Measurements from ENCODE around the gene NOP14.

NOP14 gene

DNA sequence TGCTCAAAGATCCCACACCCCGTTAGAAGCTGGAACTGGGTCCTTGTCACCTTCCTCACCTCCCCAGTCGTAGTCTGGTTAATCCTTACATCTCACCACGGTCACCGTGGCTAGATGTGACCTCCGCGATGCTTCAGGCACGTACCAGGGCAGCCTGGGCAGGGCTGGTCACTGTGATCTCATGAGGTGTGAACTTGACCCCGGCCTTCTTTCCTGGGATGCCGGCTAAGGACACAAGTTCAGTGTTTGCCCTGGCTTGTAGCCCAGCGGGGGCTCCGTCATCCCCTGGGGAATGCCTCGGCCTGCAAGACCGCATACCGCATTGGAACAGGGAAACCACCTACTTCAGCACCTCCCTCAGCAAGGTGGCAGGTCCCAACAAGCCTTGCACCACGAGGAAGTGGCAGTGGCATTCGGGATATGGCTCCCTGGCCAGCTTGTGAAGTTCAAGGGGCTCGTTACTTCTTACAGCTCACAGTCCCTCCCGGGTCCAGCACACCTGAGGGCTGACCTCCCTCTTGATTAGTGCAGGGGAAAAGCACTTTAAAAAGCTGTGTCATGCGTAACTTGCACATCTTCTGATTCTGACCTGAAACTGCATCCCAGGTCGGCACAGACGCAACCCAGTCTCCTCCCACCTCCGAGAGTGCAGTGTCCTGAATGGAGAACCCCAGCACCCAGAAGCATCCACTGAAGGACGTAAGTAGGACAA is 25.9 kb downstream of the NOP14 start:
- Histone ChIP-seq H3K27ac (ENCODE audit: low read depth, low read length) (no peak overlapping the region), H3K4me3 (ENCODE audit: low read length) (no peak overlapping the region), H3K4me1 (ENCODE audit: control insufficient read depth, insufficient read depth, low read length) (peaks cover 5% of the 10 kb centered on the region), H3K9ac (ENCODE audit: low read length) (no peak overlapping the region), H3K36me3 (ENCODE audit: control insufficient read depth, insufficient read depth, low read length) (peaks cover 26% of the 10 kb centered on the region), H3K27me3 (ENCODE audit: control insufficient read depth, insufficient read depth, low read length) (no peaks in the 10 kb centered on the region)

DNA sequence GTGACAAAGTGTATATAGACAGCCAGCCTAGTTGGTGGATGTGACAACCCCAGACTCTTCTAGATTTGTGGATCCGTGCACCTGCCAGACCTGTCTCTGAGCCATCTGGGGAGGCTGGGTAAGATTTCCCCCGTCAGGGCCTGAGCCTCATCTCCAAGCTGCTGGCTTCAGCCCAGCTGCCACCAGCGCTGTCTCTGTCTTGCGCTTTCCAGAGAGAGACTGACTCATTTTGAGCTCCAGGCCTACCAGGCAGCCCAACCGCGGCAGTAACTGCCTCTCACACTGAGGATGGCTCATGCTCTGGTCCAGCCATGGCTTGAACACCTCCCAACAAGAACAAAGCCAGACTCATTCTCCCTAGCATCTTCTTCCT is 26.4 kb downstream of the NOP14 start:
- Histone ChIP-seq H3K36me3 (ENCODE audit: control insufficient read depth, insufficient read depth, low read length) (peaks cover 26% of the 10 kb centered on the region), H3K4me3 (ENCODE audit: low read length) (no peak overlapping the region), H3K4me1 (ENCODE audit: control insufficient read depth, insufficient read depth, low read length) (peaks cover 5% of the 10 kb centered on the region), H3K9ac (ENCODE audit: low read length) (no peak overlapping the region), H3K27me3 (ENCODE audit: control insufficient read depth, insufficient read depth, low read length) (no peaks in the 10 kb centered on the region), H3K27ac (ENCODE audit: low read depth, low read length) (no peak overlapping the region)

DNA sequence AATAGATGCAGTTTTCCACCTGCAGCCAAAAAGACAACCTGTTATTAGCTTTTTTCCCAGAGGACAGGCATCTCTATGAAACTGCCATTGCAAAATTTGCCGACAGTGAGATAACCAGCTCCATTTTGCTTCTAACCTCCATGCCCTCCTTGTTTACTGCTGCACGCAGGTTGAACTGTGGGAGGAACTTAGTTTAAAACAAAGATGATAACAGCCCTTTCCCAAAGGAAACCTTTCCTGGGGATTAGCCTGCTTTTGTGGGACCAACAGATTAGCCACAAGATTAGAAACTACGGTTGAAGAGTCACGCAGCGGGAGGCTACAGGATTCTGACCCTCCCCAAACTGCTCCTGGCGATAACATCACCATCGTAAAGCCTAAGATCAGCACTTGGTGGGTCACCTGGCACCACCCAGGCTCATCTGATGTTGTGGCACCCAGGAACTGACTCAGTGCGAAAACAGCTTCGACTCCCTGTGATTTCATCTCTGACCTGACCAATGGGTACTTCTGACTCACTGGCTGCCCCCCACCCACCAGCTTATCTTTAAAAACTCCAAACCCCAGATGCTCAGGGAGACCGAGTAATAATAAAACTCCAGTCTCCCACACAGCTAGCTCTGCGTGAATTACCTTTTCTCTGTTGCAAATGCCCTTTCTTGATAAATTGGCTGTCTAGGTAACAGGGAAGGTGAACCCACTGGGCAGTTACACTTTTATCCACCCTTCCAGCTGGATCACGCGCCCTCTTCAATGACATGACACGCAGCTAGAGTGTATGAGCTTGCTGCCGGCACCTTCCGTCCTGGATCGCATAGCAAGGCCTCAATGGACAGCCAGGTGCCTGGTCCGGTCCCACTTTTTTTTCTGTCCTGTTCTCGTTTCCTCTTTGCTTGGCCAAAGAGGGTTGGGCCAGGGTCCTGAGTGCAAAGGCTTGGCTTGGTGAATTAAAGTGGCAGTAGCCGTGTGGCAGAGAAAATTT is 27.2 kb downstream of the NOP14 start:
- peaks cover 21% of the 10 kb centered on the region for H3K36me3 ChIP-seq (ENCODE audit: control insufficient read depth, insufficient read depth, low read length)
- H3K27me3 ChIP-seq (ENCODE audit: control insufficient read depth, insufficient read depth, low read length) = no peaks in the 10 kb centered on the region
- H3K4me3 ChIP-seq (ENCODE audit: low read length) = peak overlapping the region; percentile 75
- peak overlapping the region; percentile 76 for H3K27ac ChIP-seq (ENCODE audit: low read depth, low read length)
- peak overlapping the region; percentile 66 for H3K9ac ChIP-seq (ENCODE audit: low read length)
- peaks cover 5% of the 10 kb centered on the region for H3K4me1 ChIP-seq (ENCODE audit: control insufficient read depth, insufficient read depth, low read length)

DNA sequence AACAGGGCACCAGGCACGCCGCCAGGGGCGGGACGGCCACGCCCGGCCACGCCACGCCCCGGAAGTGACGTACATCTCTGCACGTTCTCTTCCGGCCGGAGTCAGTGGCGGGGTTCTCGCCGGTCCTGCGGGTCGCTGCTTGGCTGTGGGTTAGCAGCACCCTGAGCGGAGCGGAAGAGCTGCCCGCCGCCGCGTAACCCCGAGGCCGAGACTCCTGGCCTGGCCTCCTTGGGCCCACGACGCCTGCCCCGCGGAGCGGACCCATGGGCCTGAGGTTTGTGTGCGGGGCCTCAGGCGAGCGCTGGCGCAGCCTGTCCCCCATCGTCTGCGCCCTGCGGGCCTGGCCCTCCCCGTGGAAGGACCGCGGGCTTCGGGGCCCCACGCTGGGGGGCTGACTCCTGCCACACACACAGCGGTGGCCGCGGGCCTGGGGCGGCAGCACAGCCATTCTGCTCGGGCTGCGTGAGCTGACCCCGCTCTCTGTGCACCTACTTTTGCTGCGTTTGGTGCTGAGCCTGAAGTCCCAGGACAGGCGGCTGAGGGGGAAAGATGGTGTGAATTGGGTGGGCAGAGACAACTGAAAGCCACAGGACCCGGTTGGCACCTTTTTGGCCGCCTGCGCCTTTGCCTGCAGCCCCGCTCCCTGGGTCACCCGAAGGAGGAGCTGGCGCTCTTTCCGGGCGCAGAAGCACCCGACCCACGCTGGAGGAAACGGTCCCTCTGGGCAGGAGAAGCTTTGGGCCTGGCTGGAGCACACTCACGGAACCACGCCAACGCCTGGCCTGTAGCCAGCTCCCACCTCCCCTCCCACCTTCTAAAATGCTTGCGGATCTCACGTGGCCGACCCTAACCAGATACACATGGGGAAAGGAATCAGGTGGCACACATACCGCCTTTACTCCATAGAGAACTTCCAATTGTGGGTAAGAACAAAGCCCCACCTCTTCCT is 28.1 kb downstream of the NOP14 start:
- Histone ChIP-seq H3K36me3 (ENCODE audit: control insufficient read depth, insufficient read depth, low read length) (peaks cover 14% of the 10 kb centered on the region), H3K27me3 (ENCODE audit: control insufficient read depth, insufficient read depth, low read length) (no peaks in the 10 kb centered on the region), H3K4me3 (ENCODE audit: low read length) (peak overlapping the region; percentile 75), H3K27ac (ENCODE audit: low read depth, low read length) (peak overlapping the region; percentile 76), H3K9ac (ENCODE audit: low read length) (peak overlapping the region; percentile 66), H3K4me1 (ENCODE audit: control insufficient read depth, insufficient read depth, low read length) (peaks cover 5% of the 10 kb centered on the region)

DNA sequence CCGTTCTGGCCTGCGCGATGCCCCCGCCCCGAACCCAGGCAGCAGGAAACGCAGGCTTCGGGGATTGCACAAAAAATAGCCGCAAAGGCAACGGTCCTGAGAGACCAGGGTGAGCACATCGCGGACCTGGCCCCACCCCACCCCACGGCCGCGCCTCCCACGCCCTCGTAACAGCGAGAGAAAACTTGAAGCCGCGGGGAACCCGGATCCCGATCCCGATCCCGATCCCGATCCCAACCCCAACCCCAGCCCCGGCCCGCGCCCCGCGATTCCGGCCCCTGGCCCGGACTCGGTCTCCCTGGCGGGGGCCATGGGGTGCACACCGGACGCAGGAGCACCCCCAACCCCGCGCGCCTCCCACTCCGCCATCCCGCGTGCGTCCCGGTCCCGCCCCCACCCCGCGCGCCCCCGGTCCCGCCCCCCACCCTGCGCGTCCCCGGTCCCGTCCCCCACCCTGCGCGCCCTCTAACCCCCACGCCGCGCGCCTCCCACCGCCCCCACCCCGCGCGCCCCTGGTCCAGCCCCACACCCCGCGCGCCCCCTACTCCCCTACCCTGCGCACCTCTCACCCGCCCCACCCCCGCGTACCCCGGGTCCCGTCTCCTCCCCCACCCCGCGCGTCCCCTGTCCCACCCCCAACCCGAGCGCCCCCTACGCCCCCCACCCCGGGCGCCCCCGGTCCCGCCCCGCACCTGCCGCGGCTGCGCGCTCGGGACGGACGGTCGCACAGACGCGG is 29.0 kb downstream of the NOP14 start:
- Histone ChIP-seq H3K27me3 (ENCODE audit: control insufficient read depth, insufficient read depth, low read length) (no peaks in the 10 kb centered on the region), H3K36me3 (ENCODE audit: control insufficient read depth, insufficient read depth, low read length) (peaks cover 12% of the 10 kb centered on the region), H3K4me1 (ENCODE audit: control insufficient read depth, insufficient read depth, low read length) (peaks cover 5% of the 10 kb centered on the region), H3K4me3 (ENCODE audit: low read length) (peak overlapping the region; percentile 59), H3K27ac (ENCODE audit: low read depth, low read length) (peak overlapping the region; percentile 35), H3K9ac (ENCODE audit: low read length) (no peak overlapping the region)

DNA sequence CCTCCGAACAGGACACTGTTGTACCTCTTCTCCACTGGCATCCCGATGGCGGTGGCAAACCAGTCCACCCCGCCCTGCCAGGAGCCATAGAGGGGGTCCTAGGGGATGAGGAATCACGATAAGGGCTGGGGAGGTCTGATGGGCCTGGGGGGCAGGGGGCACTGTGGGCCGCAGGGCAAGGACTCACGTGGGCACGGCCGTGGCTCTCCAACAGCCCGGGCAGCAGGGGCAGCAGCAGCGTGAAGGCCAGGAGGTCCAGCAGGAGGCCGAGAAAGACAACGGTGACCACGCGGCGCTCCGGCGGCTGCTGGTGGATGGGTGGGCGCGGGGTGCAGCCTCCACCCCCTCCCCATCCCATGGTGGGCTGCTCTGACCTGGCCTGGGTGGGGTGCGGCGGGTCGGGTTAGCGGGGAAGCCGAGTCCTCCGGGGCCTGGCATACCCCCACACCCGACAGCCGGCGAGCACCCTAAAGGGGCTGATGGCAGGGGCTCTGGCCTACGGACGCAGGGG is 29.6 kb downstream of the NOP14 start:
- Histone ChIP-seq H3K9ac (ENCODE audit: low read length) (no peak overlapping the region), H3K4me1 (ENCODE audit: control insufficient read depth, insufficient read depth, low read length) (peaks cover 5% of the 10 kb centered on the region)

DNA sequence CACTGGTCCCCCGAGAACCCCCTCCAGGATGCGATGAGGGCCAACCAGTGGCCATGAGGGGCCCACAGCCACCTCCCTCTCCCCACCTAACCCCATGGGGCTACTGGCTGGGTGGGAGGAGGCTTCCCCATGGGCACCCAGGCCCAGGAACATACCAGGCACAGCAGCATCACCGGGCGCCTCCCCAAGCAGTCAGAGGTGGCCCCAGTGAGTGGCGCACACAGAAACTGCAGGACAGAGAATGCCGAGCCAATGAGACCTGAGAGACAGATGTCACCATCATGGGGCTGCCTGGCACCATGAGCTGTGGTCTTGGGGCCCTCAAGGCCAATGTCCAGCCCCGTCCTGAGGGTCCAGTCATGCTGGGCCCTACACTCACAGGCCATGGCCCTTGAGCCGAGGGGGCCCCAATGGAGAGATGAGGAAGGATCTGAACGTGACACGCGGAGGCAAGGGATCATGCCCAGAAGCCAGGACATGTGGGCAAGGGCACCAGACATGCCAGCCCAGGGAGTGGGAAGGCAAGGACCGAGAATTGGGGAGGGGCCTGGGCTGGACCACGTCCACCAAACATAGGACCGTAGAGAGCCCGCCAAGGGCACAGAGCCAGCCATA is 30.1 kb downstream of the NOP14 start:
- peaks cover 5% of the 10 kb centered on the region for H3K4me1 ChIP-seq (ENCODE audit: control insufficient read depth, insufficient read depth, low read length)
- H3K27ac ChIP-seq (ENCODE audit: low read depth, low read length) = no peak overlapping the region
- no peaks in the 10 kb centered on the region for H3K27me3 ChIP-seq (ENCODE audit: control insufficient read depth, insufficient read depth, low read length)
- H3K36me3 ChIP-seq (ENCODE audit: control insufficient read depth, insufficient read depth, low read length) = peaks cover 15% of the 10 kb centered on the region
- no peak overlapping the region for H3K9ac ChIP-seq (ENCODE audit: low read length)
- peak overlapping the region; percentile 59 for H3K4me3 ChIP-seq (ENCODE audit: low read length)

More for the DNA sequence above, 29.6 kb downstream of the NOP14 start:
- H3K36me3 ChIP-seq (ENCODE audit: control insufficient read depth, insufficient read depth, low read length) = peaks cover 14% of the 10 kb centered on the region
- peak overlapping the region; percentile 59 for H3K4me3 ChIP-seq (ENCODE audit: low read length)
- H3K27ac ChIP-seq (ENCODE audit: low read depth, low read length) = peak overlapping the region; percentile 35
- H3K27me3 ChIP-seq (ENCODE audit: control insufficient read depth, insufficient read depth, low read length) = no peaks in the 10 kb centered on the region

DNA sequence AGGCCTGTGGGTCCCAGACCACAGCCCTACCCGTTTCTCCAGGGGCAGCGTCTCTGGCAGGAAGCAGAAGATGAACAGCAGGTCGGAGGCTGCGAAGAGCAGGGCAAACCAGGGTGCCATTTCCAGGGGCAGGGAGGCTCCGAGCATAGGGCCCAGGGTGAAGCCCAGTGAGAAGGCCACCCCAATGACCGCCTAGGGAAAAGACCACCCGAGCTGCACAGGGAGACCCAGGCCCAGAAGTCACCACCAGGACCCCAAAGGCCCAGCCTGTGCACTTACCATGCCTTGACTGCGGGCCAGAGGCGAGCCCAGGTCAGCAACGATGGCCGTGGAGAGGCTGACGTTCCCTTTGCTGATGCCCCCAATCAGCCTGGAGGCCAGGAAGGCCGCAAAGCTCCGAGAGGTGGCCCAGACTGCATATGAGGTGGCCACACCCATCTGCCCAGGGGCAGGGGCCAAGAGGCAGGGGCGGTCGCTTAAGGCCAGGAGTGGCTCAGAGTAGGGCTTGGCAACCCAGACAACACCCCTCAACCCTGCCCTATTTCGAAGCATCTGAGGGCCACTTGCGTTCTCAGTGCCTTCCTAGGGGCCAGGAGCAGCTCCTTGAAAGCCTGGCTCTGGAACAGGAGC is 30.8 kb downstream of the NOP14 start:
- Histone ChIP-seq H3K4me1 (ENCODE audit: control insufficient read depth, insufficient read depth, low read length) (peaks cover 5% of the 10 kb centered on the region), H3K27ac (ENCODE audit: low read depth, low read length) (no peak overlapping the region), H3K9ac (ENCODE audit: low read length) (no peak overlapping the region), H3K4me3 (ENCODE audit: low read length) (peak overlapping the region; percentile 4), H3K27me3 (ENCODE audit: control insufficient read depth, insufficient read depth, low read length) (no peaks in the 10 kb centered on the region), H3K36me3 (ENCODE audit: control insufficient read depth, insufficient read depth, low read length) (peaks cover 19% of the 10 kb centered on the region)

DNA sequence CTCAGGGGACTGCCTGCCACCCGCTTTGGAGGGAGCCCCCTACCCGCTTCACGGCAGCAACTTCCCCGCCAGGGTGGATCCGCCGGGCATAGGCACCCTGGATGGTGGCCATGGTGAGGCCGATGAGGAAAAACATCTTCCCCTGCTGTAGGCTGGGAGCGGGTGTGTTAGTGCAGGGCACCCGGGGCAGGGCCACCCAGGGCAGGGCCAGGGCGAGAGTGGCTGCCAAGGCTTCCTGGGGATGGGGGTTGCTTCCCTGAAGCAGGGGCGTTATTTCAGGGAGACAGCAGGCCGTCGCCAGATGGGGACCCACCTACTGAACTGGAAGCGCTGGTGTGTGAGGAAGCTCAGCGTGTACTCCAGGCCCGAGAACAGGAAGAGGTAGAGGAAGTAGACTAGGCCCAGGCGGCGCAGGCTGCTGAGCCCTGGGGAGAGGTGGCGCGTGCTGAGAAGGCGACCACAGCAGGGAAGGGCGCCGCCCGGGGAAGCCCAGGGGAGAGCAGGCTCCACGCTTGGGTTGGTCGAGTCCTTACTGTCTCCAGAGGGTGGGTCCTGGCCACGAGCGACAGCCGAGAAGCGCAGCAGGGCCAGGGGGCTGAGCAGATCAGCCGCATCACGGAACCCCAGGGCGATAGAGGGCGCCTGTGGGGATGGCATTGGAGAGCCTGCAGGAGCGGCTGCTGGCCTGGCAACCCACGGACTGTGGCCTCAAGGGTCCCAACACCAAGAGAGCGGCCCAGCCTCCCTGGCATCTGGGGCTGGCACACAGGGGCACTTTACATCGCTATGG is 31.5 kb downstream of the NOP14 start:
- Histone ChIP-seq H3K4me3 (ENCODE audit: low read length) (peak overlapping the region; percentile 4), H3K27me3 (ENCODE audit: control insufficient read depth, insufficient read depth, low read length) (no peaks in the 10 kb centered on the region), H3K9ac (ENCODE audit: low read length) (no peak overlapping the region), H3K4me1 (ENCODE audit: control insufficient read depth, insufficient read depth, low read length) (peaks cover 5% of the 10 kb centered on the region), H3K27ac (ENCODE audit: low read depth, low read length) (no peak overlapping the region), H3K36me3 (ENCODE audit: control insufficient read depth, insufficient read depth, low read length) (peaks cover 18% of the 10 kb centered on the region)

DNA sequence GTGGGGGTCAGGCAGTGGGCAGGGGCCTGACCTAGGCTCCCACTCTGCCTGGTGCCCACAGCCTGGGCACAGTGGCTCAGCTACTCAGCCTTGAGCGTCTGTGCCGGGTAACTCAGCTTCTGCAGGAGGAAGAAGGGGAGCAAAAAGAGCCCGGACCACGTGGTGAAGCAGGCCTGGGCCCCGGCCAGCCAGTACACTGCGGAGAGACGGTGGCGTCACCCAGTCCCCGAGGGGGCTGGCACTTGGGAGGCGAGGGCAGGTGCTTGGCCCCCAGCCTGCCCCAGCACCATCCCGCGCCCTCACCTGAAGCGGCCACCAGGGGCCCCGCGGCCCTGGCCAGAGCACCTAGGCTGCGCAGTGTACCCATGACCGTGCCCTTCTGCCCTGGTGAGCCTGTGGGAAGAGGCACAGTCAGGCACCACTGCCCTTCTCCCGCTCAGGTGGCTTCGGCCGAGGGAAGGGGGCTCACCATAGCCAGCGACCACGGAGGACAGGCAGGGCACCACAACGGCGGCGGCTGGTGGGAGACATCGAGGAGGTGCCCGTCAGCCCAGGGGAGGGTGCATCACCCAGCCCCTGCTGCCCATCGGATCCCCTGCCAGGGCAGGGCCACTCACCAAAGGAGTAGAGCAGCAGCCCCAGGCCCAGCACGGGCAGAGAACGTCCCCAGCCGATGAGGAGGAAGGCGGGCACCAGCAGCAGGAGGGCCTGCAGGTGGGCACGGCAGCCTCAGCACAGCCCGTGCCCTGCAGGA is 32.3 kb downstream of the NOP14 start:
- no peaks in the 10 kb centered on the region for H3K27me3 ChIP-seq (ENCODE audit: control insufficient read depth, insufficient read depth, low read length)
- H3K36me3 ChIP-seq (ENCODE audit: control insufficient read depth, insufficient read depth, low read length) = peaks cover 24% of the 10 kb centered on the region
- H3K9ac ChIP-seq (ENCODE audit: low read length) = no peak overlapping the region
- no peak overlapping the region for H3K4me3 ChIP-seq (ENCODE audit: low read length)
- peaks cover 5% of the 10 kb centered on the region for H3K4me1 ChIP-seq (ENCODE audit: control insufficient read depth, insufficient read depth, low read length)
- no peak overlapping the region for H3K27ac ChIP-seq (ENCODE audit: low read depth, low read length)

Data from rectal smooth muscle tissue (tissue), 1 donor.